WI38 (cell line): Measurements from ENCODE around the gene TWIST2.

ENCODE experiments used
- H3K4me3 ChIP-seq: 2 replicates; pipeline ENCODE4 v1.5.1; 2011; ENCODE audit warnings: low read depth, mild to moderate bottlenecking, control low read depth, low read length
- TF ChIP-seq, protein P1 (sequence below): IDR thresholded peaks from 2 replicates; pipeline ENCODE4 v1.5.1; 2012; ENCODE audit warnings: low read depth, mild to moderate bottlenecking, control low read depth, low read length

Gene TWIST2

DNA sequence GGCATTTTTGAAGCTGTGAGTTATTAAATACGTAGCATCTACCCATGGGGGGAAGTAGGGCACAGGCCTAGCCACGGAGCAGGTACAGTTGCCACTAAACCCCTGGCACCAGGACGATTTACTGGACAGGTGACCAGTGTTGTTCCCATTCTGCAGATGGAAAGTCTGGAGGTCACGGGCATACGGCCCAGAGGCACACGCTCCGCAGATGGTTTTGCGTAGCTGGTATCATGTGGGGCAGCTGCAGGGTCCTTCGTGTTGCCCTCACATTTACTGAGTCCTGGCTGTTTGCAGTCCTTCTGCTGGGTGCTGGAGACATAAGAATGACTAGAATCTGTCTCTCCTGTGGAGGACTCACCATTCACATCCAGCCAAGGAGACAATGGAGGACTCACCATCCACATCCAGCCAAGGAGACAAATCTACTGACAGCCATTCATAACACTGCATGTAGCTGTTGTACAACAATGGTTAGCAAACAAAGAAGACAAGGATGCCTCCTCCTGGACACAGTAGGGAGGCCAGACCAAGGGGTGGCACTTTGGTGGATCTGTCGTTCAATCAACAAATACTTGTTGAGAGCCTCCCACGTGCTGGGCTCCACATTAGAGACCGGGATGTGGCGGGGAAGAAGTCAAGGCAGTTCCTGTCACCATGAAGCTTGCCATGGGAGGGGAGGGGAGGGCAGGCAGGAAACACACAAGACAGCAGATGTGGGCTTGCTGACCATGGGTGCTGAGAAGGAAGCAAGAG lies 24.9 kb downstream of the TWIST2 start:
- H3K4me3 ChIP-seq = no peak overlapping the region
- TF ChIP-seq, protein P1, sequence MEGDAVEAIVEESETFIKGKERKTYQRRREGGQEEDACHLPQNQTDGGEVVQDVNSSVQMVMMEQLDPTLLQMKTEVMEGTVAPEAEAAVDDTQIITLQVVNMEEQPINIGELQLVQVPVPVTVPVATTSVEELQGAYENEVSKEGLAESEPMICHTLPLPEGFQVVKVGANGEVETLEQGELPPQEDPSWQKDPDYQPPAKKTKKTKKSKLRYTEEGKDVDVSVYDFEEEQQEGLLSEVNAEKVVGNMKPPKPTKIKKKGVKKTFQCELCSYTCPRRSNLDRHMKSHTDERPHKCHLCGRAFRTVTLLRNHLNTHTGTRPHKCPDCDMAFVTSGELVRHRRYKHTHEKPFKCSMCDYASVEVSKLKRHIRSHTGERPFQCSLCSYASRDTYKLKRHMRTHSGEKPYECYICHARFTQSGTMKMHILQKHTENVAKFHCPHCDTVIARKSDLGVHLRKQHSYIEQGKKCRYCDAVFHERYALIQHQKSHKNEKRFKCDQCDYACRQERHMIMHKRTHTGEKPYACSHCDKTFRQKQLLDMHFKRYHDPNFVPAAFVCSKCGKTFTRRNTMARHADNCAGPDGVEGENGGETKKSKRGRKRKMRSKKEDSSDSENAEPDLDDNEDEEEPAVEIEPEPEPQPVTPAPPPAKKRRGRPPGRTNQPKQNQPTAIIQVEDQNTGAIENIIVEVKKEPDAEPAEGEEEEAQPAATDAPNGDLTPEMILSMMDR = no peak

DNA sequence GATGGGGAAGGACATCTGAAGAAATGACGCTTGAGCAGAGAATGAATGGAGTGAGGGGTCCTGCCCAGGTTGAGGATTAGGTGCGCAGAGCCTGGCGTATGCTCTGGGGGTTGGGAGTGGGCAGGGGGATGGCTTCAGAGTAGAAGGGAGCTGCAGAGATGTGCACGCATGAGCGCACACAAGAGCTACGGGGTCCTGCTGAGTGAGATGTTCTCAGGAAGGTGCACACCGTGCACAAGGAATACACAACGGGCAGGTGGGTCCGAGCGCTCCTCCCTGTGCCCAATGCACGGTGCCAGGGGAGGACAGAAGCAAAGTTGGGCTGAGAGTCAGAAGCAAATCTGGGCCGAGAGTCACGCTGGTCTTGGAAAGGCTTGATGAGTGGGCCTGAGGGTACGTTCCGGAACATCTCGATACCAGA lies 25.5 kb downstream of the TWIST2 start:
- TF ChIP-seq, protein P1 = no peak
- H3K4me3 ChIP-seq = no peak overlapping the region

GRCh38 chr2:238873841-238874240 lies 26.0 kb downstream of the TWIST2 start:
- no peak overlapping the region for H3K4me3 ChIP-seq
- TF ChIP-seq, protein P1 = no peak

DNA sequence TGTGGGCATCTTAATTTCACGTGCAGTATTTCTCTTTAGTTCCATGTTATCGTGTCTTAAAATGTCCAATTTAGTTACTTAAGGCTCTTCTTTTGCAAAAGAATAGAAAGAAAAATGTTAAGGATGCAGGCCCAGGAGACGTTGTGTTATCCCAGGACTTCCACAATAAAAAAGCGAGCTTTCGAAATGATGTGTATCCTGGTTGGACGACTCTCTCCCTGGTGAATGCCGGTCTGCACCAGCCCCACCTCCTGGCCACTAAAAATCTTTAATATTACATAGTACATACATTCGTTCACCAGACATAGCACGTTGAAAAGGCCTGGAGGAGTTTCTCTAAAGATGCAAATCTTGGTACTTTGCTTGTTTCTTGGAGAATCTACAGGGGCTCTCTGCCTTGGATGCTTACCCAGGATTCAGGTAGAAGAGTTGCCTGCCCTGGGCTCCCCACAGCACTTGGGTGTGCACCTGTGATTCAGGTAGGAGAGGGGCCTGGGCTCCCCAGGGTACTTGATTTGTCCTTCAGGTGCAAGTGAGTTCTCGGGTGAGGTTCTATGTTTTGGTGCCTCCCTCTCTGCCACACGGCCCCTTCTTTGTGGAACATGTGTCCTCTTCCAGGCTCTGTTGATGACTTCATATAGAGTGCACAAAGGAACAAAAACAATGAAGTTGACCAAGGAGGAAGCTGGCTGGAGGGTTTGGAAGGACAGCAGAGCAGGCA lies 26.6 kb downstream of the TWIST2 start:
- no peak overlapping the region for H3K4me3 ChIP-seq
- TF ChIP-seq, protein P1 = no peak

DNA sequence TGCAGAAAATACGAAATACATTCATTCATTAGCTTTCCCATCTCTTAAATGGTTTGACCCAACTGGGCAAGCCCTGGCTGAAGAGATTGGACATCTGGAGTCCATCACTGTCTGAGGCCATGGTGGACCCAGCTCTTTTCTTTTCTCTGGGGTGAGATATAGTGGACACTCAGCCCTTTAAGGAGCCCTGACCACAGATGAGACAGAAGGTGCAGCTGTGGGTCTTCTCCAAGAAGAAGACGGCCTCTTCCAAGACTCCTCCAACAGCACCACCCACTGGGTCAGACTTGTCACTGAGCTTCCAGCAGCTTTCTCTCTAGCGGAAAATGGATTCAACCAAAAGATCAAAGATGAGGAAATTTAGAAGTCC lies 27.2 kb downstream of the TWIST2 start:
- TF ChIP-seq, protein P1 = no peak
- no peak overlapping the region for H3K4me3 ChIP-seq

DNA sequence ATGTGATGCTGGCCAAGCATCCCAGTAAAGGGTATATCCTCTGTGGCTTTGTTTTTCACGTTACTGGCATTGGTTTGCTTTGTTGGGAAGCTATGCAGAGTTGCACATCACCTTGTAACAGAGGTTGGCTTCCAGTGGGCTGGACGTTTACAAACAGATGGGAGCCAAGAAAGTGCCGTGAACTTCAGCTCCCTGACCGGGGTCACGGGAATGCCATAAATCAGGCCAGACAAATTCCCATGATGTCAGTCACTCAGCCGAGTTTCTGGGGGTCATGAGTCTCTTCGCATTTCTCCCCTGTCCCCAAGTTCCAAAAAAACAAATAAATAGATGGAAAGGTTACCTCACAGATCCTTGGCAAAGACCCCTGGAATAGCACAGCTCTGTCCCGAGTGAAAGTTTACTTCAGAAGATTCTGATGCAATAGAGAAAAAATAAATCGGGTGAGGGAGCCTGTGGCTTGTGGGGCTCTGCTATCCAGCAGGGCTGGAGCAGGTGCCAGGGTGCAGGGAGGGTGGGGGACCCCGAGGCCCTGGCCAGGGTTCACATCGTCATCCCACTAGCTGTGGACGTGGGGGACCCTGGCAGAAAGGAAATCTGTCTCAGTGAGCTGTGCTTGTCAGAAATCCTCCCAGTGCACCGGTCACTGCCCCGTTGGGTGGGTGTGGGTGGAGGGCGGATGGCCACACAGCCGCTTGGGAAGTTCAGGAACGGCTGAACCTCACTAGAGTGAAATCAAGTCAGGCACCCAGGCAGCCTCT lies 27.8 kb downstream of the TWIST2 start:
- H3K4me3 ChIP-seq = no peak overlapping the region
- TF ChIP-seq, protein P1 = no peak
